GM21526 (cell line): ENCODE measurements around the gene PTH2.
"Not testable (repeated sequence)": the region's sequence is repeated elsewhere in the genome, so short reads cannot be mapped to it uniquely, and the experiment has no call there.

Experiments used
- ATAC-seq: cut with Tn5 transposase; IDR thresholded peaks from one replicate; pipeline ENCODE4 v1.9.1; 2021; ENCODE audit warnings: moderate library complexity; ENCODE audit not compliant: unreplicated experiment, low FRiP score

PTH2 gene

DNA sequence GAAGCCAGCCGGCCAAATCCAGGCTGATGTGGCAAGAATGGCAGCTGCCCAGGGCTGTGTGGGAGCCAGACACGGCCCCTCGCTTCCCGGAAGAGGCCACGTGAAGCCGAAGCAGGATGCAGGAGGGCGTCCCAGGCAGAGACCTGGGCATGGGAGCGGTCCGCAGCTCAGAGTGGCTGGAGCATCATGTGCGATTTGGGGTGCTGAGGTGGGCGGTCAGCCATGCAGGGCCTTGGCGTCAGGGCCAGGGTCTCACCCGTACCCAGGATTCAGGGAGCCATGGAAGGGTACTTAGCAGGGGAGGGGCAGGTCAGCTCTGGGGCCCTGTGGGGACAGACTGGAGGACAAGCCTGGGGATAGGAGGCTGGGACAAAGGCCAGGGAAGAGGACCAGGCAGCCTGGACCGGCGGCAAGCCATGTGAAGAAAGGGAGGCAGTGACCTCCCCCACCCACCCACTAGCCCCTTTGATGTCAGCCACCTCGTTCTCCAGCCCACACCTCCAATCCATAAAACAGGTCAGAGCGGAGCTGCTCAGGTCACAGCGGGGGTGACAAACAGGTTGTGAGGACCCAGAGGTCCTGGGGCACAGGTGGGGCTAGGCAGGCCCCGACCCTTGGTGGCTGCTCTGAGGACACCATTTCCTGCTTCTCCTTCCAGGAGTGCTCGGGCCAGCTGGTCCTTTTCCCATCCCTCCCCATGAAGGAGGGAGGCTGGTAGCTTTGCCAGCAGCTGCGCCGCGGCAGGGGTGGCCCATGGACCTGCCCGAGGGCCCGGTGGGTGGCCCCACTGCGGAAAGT is 32.9 kb downstream of the PTH2 start:
- no peak for ATAC-seq

DNA sequence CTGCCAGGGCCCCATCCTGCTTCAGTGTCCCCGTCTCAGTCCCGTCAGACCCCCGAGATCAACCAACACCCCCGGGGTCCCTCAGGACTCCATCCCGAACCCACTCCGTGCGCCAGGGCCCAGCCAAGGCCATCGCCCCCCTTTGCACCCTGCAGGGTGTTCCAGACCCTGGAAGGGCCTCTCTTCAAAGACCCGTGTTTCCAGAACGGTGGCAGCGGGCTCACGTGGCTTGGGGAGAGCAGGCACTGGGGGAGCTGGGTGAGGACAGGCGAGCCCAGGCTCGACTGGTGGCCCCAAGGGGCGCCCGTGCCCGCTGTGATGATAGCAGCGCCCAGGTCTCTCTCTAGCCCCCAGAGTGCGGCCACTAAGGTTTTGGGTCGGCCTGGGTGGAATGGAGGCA is 33.8 kb downstream of the PTH2 start:
- ATAC-seq, result no peak

DNA sequence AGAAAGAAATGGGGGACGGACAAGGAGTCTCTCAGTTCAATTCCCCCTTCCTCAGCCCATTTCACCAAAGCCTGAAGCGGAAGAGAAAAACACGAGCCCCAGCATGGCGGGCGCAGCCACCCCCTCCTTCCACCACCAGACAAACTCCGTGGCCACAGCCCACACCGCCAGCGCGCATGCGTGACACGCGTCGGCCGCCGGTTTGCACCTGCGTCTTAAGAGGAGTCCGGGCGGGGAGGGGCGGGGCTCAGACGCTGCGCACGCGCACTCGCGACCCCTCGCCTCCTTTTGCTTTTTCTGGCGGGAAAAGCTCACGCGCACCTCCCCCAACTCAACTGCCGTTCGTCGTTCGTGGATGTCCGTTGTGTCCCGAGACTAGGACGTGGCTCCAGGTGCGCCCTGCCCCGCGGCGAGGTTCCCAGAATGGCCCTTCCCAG is 35.3 kb downstream of the PTH2 start, which contains the start of gene KASH5:
TSS of gene KASH5 (plus strand) at position 314 of the 437 bp plus-strand sequence. CDS start 2,635 bp downstream, outside the sequence.
- no peak for ATAC-seq

DNA sequence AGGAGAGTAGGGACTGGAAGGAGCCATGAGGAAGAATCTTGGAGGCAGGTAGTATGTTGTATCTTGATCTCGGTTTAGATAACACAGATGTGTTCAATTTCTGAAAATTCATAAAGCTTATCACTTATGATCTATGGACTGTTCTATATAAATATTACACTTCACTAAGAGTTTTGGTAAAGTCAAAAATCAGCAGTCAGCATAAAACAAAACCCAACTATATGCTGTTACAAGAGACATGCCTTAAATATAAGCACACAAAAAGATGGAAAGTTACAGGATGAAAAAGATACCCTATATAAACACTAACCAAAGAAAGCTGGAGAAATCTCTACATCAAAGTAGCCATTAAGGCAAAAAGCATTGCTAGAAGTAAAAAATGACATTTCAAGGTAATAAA is 39.6 kb downstream of the PTH2 start:
- no peak for ATAC-seq

DNA sequence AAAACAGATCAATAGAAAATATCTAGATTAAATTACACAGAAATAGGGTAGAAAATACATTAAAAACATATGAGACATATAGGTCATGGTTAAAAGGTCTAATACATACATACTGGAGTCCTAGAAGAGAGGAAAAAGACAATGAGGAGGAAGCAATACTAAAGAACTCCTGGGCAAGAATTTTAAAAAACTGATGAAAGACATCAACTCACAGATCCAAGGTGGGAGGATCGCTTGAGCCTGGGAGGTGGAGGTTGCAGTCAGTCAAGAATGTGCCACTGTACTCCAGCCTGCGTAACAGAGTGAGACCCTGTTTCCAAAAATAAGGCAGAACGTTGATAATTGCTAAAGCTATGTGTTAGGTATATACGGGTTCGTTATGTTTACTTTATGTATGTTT is 40.6 kb downstream of the PTH2 start:
- no peak for ATAC-seq

DNA sequence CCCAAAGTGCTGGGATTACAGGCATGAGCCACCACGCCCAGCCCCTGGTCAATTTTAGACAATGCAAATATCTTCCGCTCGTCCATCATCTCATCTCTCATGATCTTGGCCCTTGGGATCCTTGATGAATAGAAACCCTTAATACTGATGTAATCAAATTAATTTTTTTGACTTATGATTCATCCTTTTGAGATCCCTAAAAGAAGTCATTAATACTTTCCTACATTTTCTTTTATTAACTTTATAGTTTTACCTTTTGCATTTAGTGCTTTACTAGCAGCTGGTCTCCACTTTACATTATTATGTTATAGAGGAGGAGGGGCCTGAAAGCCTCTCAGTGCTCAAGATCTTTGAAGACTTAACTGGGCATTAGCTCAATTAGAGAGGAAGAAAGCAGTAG is 42.9 kb downstream of the PTH2 start:
- no peak for ATAC-seq

DNA sequence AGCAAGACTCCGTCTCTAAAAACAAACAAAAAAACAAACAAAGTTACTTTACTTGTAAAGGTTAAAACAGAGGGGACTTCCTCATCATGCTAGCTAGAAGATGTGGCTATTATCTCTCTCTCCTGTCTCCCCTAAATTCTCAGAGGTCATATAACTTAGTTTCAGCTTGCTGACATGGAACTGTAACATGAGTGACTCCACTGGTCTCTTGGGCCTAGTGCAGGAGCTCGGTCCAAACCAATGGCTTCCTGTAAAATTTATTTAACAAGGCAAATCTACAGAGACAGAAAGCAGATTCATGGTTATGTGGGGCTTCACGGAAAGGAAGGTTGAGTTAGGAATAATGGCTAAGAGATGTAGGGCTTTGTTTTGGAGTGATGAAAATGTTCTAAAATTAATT is 44.7 kb downstream of the PTH2 start:
- no peak for ATAC-seq

DNA sequence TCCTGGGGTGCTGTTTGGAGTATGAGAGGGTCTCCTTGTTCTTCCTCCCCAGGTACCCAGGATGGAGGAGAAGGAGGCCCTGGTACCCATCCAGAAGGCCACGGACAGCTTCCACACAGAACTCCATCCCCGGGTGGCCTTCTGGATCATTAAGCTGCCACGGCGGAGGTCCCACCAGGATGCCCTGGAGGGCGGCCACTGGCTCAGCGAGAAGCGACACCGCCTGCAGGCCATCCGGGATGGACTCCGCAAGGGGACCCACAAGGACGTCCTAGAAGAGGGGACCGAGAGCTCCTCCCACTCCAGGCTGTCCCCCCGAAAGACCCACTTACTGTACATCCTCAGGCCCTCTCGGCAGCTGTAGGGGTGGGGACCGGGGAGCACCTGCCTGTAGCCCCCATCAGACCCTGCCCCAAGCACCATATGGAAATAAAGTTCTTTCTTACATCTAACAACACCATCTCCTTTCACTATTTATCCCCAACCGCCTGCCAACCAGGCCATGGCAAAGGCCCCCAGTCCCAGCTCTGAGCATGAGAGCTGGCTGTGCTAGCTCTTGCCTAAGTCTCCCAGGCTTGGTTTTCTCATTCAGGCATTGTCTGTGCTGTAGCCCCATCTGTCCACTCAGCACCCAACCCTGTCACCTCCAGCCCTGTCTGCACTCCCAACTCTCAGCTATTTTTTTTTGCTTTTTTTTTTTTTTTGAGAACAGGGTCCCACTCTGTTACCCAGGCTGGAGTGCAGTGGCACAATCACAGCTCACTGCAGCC is 48.4 kb downstream of the PTH2 start:
- ATAC-seq, result no peak

DNA sequence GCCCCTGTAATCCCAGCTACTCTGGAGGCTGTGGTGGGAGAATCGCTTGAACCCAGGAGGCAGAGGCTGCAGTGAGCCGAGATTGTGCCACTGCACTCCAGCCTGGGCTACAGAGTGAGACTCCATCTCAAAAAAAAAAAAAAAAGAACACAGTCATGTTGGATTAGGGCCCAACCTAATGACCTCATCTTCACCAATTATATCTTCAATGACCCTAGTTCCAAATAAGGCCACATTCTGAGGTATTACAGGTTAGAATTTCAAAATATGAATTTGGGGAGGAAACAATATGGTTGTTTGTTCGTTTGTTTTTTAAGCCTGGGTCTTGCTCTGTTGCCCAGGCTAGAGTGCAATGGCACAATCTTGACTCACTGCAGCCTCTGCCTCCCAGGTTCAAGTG is 50.1 kb downstream of the PTH2 start:
- not testable (repeated sequence) for ATAC-seq
